Suprapubic skin (tissue), 4 donors: ENCODE results near the gene FOXO3.

Experiments used
- EP300 ChIP-seq: sonication (generic); formaldehyde crosslinking; IDR thresholded peaks from one replicate; pipeline ENCODE4 v1.6.1; 2017; ENCODE audit warnings: antibody characterized with exemption
- POLR2A ChIP-seq, 2 donors: fragments of 450-650 bp; IDR thresholded peaks; one replicate each; pipeline ENCODE4 v1.6.1; 2017; ENCODE audit warnings: antibody characterized with exemption in 2 of 2, mild to moderate bottlenecking in 2 of 2, moderate library complexity in 2 of 2
- POLR2AphosphoS5 ChIP-seq, 3 donors: sonication (generic); formaldehyde crosslinking; IDR thresholded peaks; one replicate each; pipeline ENCODE4 v1.6.1; 2017; ENCODE audit warnings: antibody characterized with exemption in 3 of 3
- TF ChIP-seq, protein P1 (sequence below), 2 donors: fragments of 200-600 bp in 1 of 2; fragments of 450-650 bp in 1 of 2; sonication (generic) in 1 of 2; IDR thresholded peaks; one replicate each; pipeline ENCODE4 v1.5.1; 2016 to 2019; ENCODE audit warnings: antibody characterized with exemption in 2 of 2, mild to moderate bottlenecking in 1 of 2, moderate library complexity in 1 of 2

DNA sequence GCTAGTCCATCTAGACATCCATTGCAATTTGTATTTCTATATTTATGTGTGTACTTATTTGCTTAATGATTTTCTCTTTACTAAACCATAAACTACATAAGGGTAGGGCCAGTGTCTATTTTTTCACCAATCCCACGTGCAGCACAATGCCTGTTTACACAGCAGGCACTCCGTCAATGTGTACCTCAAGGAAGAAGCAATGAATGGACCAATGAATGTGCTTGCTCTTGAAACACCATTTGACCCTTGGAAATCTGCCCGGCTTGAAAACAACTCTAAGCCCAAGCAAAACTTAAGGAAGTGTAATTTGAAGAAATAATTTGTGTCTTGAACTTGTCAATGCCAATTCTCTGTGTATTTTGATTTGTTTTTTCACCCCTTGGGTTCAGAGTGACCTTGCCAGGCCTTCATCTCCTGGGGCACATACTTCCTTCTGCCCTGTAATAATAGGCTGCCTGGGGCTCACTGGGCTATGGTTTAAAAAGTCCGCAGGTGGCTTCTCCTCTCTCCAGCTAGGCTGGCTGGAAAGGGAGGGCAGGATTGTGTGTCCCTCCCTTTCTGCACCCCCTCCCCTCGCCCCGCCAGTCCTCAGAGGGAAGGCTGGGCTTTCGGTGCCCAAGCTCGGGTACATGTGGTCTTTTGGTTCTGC is 146.7 kb downstream of the FOXO3 start:
- no peak for TF ChIP-seq POLR2A (IDR thresholded peaks at IDR 0.05)
- TF ChIP-seq, protein P1, sequence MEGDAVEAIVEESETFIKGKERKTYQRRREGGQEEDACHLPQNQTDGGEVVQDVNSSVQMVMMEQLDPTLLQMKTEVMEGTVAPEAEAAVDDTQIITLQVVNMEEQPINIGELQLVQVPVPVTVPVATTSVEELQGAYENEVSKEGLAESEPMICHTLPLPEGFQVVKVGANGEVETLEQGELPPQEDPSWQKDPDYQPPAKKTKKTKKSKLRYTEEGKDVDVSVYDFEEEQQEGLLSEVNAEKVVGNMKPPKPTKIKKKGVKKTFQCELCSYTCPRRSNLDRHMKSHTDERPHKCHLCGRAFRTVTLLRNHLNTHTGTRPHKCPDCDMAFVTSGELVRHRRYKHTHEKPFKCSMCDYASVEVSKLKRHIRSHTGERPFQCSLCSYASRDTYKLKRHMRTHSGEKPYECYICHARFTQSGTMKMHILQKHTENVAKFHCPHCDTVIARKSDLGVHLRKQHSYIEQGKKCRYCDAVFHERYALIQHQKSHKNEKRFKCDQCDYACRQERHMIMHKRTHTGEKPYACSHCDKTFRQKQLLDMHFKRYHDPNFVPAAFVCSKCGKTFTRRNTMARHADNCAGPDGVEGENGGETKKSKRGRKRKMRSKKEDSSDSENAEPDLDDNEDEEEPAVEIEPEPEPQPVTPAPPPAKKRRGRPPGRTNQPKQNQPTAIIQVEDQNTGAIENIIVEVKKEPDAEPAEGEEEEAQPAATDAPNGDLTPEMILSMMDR (IDR thresholded peaks at IDR 0.05): no peak
- no peak for TF ChIP-seq POLR2AphosphoS5 (IDR thresholded peaks at IDR 0.05)
- TF ChIP-seq EP300: no peak
